OCI-LY3 (cell line): ENCODE data around the gene MTMR11.
"Not testable (repeated sequence)": the region's sequence is repeated elsewhere in the genome, so short reads cannot be mapped to it uniquely, and the experiment has no call there.

Experiments used
- H2AFZ ChIP-seq: fragments of 200-600, 300-600 bp; shearing (Covaris generic); 2 replicates; pipeline ENCODE4 v1.6.0; 2014; ENCODE audit warnings: antibody characterized with exemption, low read depth, low read length
- H3K27ac ChIP-seq: fragments of 200-600, 300-600 bp; sonication (generic); 2 replicates; pipeline ENCODE4 v1.5.1; 2014; ENCODE audit warnings: mild to moderate bottlenecking, low read length, moderate library complexity, mixed read lengths
- H3K27me3 ChIP-seq: fragments of 200-600, 300-600 bp; sonication (generic); 2 replicates; pipeline ENCODE4 v1.6.1; 2014; ENCODE audit warnings: low read depth, low read length, mixed read lengths
- H3K36me3 ChIP-seq: fragments of 200-600, 300-600 bp; sonication (generic); replicated peaks from 2 replicates; pipeline ENCODE3; 2014; ENCODE audit warnings: low read depth, low read length, mixed read lengths
- H3K4me1 ChIP-seq: fragments of 300-600, 200-600 bp; sonication (generic); 2 replicates; pipeline ENCODE4 v1.6.1; 2014; ENCODE audit warnings: low read length, mixed read lengths
- H3K4me2 ChIP-seq: fragments of 200-600, 300-600 bp; sonication (generic); 2 replicates; pipeline ENCODE4 v1.6.1; 2014; ENCODE audit warnings: low read length, mixed read lengths
- H3K4me3 ChIP-seq: fragments of 300-600, 200-600 bp; sonication (generic); 2 replicates; pipeline ENCODE4 v1.5.1; 2014; ENCODE audit warnings: antibody characterized with exemption, mild to moderate bottlenecking, low read length, moderate library complexity
- H3K79me2 ChIP-seq: fragments of 300-600, 200-600 bp; shearing (Covaris generic); 2 replicates; pipeline ENCODE4 v1.6.1; 2014; ENCODE audit warnings: mild to moderate bottlenecking, low read length, mixed read lengths
- H3K9ac ChIP-seq: fragments of 300-600, 200-600 bp; shearing (Covaris generic); 2 replicates; pipeline ENCODE4 v1.6.0; 2014; ENCODE audit warnings: mild to moderate bottlenecking, low read length, moderate library complexity
- H3K9me3 ChIP-seq: fragments of 200-600, 300-600 bp; shearing (Covaris generic); 2 replicates; pipeline ENCODE4 v1.6.1; 2014; ENCODE audit warnings: low read length, mixed read lengths; ENCODE audit not compliant: insufficient read depth
- H4K20me1 ChIP-seq: fragments of 200-600, 300-600 bp; sonication (generic); 2 replicates; pipeline ENCODE4 v1.6.1; 2016; ENCODE audit warnings: low read length, mixed read lengths; ENCODE audit not compliant: insufficient read depth
- CTCF ChIP-seq: fragments of 200-600, 300-600 bp; sonication (generic); IDR thresholded peaks from 2 replicates; pipeline ENCODE4 v1.5.1; 2014; ENCODE audit warnings: antibody characterized with exemption, low read length, low read depth
- EZH2phosphoT487 ChIP-seq: fragments of 200-600 bp; shearing (Covaris generic); IDR thresholded peaks from 2 replicates; pipeline ENCODE4 v1.6.1; 2018; ENCODE audit warnings: antibody characterized with exemption, mixed run types, low read depth

The MTMR11 gene

DNA sequence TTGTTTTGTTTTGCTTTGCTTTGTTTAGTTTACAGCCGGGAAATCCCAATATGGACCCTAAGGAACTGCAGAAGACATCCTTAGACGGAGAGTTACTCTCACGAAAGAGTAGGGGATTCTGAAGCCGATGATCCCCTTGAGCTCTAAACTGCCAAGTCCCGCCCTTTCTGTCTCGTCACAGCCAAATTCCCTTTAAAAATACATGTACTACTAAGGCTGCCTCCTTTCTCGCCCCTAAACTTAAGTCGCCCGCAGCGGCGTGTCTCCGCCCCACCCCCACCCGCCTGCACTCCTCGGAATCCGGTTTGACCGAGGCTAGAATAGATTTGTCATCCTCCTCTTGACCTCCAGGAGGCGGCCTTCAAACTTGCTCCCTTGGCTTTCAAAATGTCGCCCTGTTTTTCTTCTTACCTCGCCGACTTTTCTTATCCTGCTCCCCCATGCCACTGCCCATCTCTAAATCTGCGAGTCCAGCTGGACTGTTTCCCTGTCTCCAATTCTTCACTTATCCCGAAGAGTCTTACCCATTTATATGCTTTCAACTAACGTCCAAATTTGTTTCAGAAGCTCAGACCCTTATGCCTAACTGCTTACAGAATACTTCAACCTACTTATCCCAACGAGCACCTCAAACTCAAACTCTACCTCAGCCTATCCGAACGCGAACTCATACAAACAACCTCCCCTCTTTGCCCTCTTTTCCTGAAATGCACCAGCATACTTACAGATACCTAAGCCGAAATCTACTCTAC is 48.3 kb downstream of the MTMR11 start:
- peak overlapping the region; percentile 61 for H2AFZ ChIP-seq
- H3K4me1 ChIP-seq, result peaks cover 23% of the 10 kb centered on the region
- peak overlapping the region; percentile 75 for H3K4me3 ChIP-seq
- H3K4me2 ChIP-seq, result peak overlapping the region; percentile 88
- peak overlapping the region; percentile 98 for H3K27ac ChIP-seq
- H3K79me2 ChIP-seq, result peaks cover 12% of the 10 kb centered on the region; the same call in 1 of the 2 replicates
- H3K9me3 ChIP-seq, result no peaks in the 10 kb centered on the region
- peak; percentile 66 for TF ChIP-seq CTCF
- TF ChIP-seq EZH2phosphoT487, result no peak
- no peaks in the 10 kb centered on the region for H3K36me3 ChIP-seq
- H4K20me1 ChIP-seq, result no peaks in the 10 kb centered on the region
- H3K9ac ChIP-seq, result peak overlapping the region; percentile 82
- no peaks in the 10 kb centered on the region for H3K27me3 ChIP-seq

GRCh38 chr1:149887456-149888246 is 49.0 kb downstream of the MTMR11 start:
- Histone ChIP-seq H3K4me1 (peaks cover 23% of the 10 kb centered on the region), H3K9me3 (no peaks in the 10 kb centered on the region), H4K20me1 (no peaks in the 10 kb centered on the region), H3K79me2 (peaks cover 12% of the 10 kb centered on the region; the same call in 1 of the 2 replicates), H3K4me2 (peak overlapping the region; percentile 94), H3K9ac (peak overlapping the region; percentile 98), H3K27ac (peak overlapping the region; percentile 98), H3K36me3 (no peaks in the 10 kb centered on the region), H3K27me3 (no peaks in the 10 kb centered on the region), H2AFZ (no peak overlapping the region; the same call in 1 of the 2 replicates), H3K4me3 (peak overlapping the region; percentile 75)
- TF ChIP-seq CTCF (no peak), EZH2phosphoT487 (no peak)

GRCh38 chr1:149887196-149887455 is 49.6 kb downstream of the MTMR11 start:
- peaks cover 12% of the 10 kb centered on the region; the same call in 1 of the 2 replicates for H3K79me2 ChIP-seq
- peak overlapping the region; percentile 98 for H3K9ac ChIP-seq
- not testable (repeated sequence) for H3K27me3 ChIP-seq, H2AFZ ChIP-seq, H3K9me3 ChIP-seq, H4K20me1 ChIP-seq, H3K36me3 ChIP-seq
- peaks cover 23% of the 10 kb centered on the region for H3K4me1 ChIP-seq
- peak overlapping the region; percentile 75 for H3K4me3 ChIP-seq
- peak overlapping the region; percentile 98 for H3K27ac ChIP-seq
- peak overlapping the region; percentile 94 for H3K4me2 ChIP-seq

GRCh38 chr1:149886396-149887195 is 50.1 kb downstream of the MTMR11 start:
- H3K9me3 ChIP-seq, result no peaks in the 10 kb centered on the region
- peaks cover 23% of the 10 kb centered on the region for H3K4me1 ChIP-seq
- no peak overlapping the region for H2AFZ ChIP-seq
- H3K36me3 ChIP-seq, result no peaks in the 10 kb centered on the region
- H3K27ac ChIP-seq, result peak overlapping the region; percentile 98
- TF ChIP-seq EZH2phosphoT487 (no peak), CTCF (no peak)
- H4K20me1 ChIP-seq, result no peaks in the 10 kb centered on the region
- peak overlapping the region; percentile 98 for H3K9ac ChIP-seq
- no peaks in the 10 kb centered on the region for H3K27me3 ChIP-seq
- H3K4me3 ChIP-seq, result peak overlapping the region; percentile 75
- H3K79me2 ChIP-seq, result peaks cover 12% of the 10 kb centered on the region; the same call in 1 of the 2 replicates
- H3K4me2 ChIP-seq, result peak overlapping the region; percentile 94

DNA sequence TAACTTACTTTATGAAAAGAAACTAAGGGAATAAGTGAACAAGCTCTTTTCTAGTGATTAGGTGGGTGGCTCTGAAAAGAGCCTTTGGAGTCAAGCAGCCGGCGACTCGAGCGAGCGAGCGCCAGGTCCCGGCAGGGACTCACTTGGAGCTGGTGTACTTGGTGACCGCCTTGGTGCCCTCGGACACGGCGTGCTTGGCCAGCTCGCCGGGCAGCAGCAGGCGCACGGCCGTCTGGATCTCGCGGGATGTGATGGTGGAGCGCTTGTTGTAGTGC is 50.6 kb downstream of the MTMR11 start:
- not testable (repeated sequence) for H2AFZ ChIP-seq, H3K9me3 ChIP-seq, H4K20me1 ChIP-seq, H3K36me3 ChIP-seq, H3K27me3 ChIP-seq
- Histone ChIP-seq H3K9ac (peak overlapping the region; percentile 82), H3K27ac (peak overlapping the region; percentile 98), H3K4me2 (peak overlapping the region; percentile 84), H3K79me2 (peaks cover 12% of the 10 kb centered on the region; the same call in 1 of the 2 replicates), H3K4me3 (peak overlapping the region; percentile 75), H3K4me1 (peaks cover 23% of the 10 kb centered on the region)
